Stimulated activated CD8-positive, alpha-beta memory T cell treated with anti-CD3 and anti-CD28 coated beads, Interleukin-7, amount 100 ng/mL, for 4 hours (primary cell): ENCODE data around the gene RNASE11.
"Not testable (repeated sequence)": the region's sequence is repeated elsewhere in the genome, so short reads cannot be mapped to it uniquely, and the experiment has no call there.

Experiments
- DNase-seq, 2 donors: peaks; one replicate each; pipeline ENCODE4 v3.0.0-alpha.2; 2020; ENCODE audit warnings: low read depth in 2 of 2

The RNASE11 gene

DNA sequence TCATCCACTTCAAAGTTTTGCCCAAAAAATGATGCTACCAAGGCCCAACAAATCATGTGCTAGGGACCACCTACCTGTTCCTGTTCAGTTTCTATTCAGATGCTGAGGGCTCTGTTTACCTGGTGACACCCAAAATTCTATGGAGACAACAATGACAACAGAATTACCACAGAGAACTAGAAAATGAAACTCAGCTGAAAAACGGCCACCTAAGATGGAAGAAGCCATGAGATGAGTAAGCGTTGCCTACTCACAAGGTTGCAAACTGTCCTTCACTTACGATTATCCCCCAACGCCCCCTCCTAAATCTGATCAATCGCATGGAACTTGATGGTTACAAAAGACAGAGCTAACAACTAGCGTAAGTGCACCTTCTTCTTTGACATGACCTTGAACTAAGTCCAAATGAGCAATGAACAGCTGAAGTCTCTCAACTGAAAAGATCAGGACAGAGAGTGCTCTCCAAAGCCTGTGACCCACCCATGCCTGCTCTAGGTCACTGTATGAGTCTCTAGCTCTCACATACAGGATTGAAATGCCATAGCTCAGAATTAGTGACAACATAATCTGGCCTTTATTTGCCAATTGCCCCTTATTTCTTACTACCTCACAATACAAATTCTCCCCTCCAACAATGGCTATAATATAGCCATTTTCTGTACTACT, at the start of gene RNASE11:
Gene RNASE11, minus strand, starts transcription at position 513 of the 666 bp plus-strand sequence.
- no peak for DNase-seq

DNA sequence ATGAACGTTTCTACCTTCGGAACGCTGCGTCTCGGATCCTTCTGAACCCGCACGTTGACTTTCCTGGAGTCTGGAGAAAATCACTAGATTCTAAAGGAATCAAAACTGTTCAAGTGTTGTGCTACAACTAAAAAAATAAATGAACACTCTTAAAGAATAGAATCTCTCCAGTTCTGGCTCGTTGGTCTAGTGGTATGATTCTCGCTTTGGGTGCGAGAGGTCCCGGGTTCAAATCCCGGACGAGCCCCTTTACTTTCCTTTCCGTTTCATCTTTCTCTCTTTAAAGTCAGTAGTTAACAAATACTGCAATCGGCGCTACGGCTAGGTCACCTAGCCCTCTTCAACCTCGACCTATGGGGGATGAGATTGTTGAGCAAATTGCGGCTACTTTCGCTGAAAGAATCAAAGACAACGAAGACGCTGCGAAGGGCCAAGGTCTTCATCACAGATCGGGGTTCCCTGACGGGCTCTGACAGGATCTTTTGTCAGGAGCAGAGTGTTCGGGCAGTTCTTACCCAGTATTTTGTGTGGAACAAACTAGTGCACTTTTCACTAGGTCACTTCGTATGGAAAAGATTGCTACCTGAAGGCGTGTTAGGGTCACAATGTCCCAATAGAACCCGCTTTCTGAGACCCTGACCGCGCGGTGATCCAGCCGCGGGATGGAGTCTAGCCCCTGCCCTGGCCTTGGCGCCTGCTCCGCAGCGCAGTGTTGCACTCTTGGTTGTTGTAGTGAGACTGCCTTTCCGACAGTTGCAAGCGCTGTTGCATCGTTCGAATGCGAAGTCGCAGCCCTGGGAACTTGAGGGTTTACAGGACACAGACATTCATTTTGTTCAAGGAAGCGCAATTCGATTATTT, 45.3 kb upstream of the RNASE11 start:
- DNase-seq: peak; percentile 39 to 40

DNA sequence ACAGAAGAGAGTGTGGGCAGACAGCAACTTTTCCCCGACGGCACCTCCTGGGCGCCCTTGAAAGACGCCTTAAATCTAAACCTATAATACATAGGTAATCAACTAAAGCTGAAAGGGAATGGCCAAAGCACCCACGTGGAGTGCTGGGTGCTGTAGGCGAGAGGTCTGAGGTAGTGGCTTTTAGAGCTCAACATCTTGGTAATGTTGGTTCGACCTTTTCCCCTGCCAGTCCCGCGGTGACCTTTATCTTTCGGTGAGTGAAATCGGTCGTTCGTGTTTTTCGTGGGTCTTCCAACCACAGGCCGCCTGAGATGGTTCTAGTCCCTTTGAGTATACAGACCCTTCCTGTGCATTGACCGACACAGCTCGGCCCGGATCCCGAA, 44.6 kb upstream of the RNASE11 start:
- DNase-seq: no peak

DNA sequence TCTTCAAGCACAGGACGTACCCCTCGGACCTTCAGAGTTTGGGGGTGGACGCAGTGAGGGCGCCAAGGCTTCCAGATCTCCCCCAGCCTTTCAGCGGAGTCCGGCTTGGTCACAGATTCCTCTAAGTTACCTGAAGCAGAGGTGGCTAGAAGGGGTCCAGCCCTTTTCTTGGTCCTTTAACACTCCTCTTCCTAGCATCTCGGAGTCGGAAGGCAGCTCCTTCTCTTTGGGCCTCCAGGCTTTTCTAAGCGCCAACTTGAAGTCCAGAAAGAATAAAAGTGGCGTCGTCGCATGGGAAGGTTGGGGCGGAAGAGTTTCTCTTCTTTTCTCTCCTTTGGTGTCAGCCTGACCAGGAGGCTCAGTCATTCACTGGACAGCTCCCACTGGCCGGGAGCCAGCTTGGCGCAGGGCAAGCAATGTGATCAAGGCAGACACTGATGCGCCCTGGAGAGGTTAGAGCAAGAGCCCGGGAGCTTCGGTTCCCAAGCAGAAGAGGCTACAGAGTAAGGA, 44.1 kb upstream of the RNASE11 start:
- DNase-seq: no peak

DNA sequence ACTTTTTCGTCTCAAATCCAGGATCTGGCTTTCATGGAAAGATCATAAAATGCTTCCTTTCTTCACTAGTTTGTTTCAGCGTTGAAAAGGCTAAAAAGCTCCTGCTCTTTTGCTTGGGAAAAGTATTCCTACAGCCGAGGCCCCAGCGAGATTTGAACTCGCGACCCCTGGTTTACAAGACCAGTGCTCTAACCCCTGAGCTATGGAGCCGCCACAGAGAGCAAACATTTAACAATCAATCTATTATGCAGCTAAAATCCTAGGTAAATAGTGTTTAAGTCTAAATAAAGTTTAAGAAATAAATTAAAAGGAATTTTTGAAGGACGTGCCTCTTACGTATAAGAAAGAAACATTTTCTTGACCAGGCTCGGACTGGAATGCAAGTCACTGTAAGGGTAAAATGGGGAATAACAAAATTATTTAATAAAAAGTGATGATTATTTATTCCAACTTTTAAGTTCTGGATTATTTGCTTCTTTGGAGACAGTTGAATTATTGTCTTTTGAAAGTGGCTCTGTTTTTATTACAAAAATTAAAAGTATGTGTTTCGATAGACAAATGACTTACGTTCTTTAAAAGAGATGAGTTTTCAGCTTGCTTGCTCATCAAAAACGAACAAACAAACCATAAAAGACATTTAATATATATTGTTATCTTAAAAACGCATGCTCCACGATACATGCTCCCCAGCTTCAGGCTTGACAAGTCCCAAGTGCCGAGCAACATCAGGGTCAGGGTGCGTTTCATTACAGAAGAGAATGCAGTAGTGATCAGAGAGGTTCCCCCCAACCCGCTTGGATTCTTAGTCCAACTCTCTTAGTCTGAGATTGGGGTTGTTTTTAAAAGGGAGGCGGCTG, 43.5 kb upstream of the RNASE11 start:
- DNase-seq: peak in 1 of 2 donors; percentile 35

DNA sequence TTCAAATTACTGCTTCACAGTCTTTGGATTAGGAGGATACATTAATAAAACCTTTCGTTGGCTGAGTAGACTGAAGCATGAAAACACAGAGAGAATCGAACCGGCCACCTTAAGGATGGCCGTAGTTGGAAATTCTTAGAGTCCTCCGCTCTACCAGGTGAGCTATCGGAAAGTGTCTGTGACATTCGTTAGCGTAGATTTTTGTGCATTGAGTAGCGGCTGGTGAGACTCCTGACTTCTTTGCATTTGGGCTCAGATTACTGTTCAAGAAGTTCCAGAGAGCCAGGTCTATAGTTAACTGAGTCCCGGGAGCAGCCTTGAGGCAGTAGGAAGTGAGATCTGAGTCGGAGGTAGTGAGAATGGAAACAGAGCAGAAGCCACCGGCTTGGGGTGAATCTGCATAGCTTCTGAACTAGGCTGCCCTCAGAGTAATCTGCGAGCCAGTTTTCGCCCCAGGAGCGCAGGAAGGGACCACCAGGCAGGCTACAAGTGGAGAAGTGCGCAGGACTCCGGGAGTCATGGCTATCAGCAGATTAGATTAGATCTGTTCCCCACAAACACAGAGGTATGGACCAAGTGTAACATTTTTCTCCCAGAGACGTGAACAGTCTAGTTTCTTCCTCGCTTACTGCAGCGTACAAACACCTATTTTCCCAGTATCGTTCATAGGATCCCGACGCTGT, 42.7 kb upstream of the RNASE11 start:
- DNase-seq: no peak

DNA sequence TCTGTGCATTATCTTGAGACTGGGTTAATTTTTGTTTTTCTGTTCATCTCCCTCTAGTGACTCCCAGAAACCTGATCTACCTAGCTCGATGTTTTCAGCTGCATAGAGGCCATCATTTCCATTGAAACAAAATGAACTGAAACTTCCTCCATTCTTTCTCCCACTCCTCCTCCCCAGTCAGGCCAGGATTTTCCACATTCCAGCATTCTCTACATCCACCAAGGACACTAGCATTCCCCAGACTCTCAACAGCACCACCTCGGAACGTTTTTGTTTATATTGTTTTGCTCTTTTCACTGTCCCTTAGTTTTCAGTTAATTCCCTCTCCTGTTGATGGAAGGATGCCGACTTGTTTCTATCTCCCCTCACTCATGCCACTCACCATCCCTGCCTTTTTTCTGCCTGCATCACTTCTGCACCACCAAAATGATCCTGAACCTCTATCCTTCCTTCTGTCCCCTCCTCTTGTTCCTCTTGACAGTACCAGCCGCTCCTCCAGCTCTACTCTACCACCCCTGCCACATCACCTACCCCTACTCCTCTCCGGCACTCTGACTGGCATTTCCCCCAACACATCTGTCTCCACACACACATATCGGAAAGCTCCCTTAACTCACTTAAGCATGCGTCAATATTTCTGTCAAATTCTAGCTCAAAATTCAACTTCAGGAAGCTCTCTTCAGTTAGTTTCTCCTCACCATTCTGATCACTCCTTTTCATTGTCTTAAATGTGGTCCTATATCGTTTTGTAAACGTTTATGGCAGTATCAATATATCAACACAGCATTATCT, 40.5 kb upstream of the RNASE11 start:
- DNase-seq: no peak

DNA sequence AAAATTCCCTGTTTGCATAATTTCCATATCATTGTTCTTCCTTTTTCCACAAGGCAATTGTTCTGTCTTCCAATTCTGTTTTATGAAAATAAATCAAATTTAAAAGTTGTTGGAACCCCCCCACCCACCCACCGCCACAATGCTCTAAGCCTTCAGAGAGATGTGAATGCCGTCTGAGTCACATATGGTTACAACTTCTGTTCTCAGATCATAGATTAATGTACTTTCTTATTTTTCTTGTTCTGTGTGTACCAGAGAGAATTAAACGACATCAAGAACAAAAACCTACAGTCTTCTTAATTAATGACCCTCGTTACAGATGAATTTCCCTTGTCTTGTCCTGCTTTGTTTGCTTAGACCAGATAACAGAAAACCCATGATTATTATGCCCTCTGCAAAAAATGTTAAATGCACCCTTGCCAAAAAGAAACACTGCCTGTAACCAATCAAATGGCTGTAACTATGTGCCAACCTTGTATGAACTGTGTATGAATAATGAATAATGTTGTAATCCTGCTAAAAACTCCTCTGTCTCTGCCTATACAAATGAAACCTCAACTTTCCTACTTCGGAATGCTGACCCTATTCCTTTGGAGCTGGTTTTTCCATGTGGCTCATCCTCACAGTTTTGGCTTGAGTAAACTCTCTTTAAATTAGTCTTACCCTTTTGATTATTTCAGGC, 39.7 kb upstream of the RNASE11 start:
- DNase-seq: no peak

DNA sequence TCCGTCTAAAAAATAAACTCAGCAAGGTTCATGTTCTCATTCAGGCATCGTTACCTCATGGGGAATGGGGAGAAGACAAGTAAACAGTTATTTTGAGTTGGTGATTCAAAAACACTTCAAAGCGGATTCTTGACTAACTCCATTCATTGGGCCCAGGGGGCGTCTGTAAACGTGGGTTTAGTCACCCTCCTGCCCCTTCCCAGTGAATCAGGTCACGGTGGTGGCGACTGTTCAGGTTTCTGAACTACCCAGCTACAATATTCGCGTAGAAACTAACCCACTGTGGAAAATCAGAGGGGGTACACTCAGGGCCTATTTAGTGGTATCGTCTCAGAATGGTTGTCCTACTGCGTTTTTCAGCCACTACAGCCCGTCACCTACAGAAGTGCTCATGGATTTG, 38.5 kb upstream of the RNASE11 start:
- no peak for DNase-seq

DNA sequence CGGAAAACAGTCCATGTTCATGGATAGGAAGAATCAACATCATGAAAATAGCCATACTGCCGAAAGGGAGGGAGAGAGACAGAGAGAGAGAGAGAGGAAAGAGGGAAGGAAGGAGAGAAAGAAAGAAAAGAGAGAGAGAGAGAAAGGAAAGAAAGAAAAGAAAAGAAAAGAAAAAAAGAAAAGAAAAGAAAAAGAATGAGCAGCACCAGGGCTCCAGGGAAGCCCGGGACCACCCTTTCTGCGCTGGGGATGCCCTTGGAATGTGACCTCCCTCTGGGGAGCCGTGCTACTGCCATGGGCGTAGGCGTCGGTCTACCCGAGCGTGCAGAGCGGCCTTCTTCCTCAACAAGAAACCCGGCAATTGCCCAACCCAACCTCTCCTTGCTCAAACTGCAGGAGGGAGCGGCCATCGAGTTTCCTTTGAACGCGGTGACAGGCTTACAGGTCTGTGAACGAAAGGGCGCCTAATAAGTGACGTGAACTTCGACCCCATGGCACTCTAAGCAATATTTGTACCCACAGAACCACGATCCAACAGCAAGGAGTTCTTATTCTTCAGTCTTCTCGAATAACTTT, 36.8 kb upstream of the RNASE11 start:
- no peak for DNase-seq

DNA sequence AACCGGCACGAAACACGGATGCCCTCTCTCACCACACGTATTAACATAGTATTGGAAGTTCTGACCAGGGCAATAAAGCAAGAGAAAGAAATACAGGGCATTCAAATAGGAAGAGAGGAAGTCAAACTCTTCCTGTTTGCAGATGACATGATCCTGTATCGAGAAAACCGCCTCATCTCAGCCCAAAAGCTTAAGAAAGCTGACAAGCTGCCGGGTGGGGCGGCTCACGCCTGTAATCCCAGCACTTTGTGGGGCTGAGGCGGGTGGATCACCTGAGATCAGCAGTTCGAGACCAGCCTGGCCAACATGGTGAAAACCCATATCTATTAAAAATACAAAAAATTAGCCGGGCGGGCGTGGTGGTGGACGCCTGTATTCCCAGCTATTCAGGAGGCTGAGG, 36.0 kb upstream of the RNASE11 start:
- DNase-seq: no peak

DNA sequence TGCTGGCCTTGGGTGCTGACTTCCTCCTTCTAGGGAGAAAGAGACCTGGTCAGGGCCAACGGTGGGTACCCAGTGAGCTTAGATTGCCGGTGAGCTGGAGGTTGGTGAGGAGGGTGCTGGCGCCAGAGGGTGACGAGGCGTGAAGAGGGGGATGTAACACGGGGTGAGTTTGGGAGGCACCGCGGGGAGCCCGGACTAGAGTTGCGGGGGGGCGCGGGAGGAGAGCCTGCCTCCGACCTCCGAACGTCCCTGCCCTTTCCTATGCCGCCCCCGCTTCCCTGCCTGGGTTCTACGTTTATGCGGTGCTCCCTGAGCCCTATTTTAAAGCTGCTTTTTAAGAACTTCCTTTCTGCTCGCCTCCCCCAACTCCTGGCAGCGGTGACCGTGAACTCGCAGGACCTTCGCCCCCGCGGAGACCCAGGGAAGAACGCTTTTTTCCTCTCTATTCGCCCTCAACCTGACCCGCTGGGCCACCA, 35.1 kb upstream of the RNASE11 start:
- DNase-seq: no peak

DNA sequence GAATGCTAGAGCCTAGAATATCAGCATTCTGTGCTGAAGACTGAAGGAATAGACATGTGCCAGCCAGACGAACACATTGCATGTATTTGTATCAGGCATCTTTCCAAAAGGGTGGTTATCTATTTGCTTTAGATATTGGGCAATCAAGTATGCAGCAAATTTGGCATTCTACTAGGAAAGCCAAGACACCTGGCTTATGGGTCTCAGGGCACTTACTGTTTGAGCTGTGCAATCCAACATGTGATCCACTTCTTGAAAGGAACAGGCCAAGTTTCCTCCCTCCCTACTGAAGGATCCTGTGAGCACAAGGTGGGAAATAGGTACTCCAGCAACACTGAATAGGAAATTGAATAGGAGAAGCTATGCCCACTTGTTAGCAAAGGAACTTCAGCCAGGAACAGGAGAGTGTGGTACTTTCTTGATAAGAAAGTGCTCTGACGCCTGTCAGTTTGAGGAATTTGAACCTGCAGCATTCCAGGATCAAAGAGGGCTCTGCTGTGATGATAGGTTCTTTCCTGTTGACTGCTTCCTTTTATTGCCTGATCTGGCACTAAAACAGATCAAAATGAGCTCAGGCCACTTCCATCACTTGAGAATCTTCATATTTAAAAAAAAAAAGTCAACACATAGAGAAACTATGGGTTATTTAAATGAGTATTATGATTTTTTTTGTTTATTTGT, 33.1 kb upstream of the RNASE11 start:
- no peak for DNase-seq

DNA sequence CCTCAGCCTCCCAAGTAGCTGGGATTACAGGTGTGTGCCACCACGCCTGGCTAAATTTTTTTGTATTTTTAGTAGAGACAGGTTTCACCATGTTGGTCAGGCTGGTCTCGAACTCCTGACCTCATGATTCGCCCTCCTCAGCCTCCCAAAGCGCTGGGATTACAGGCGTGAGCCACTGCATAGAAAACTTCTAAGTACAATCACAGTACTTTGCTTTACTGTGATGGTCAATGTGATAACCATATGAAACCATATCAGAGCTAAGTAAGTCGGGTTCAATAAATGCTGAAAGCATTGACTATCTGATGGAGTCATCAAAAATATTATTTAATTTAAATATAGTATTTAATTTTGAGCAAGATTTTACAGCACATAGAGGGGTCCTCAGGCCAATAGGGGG, 31.9 kb upstream of the RNASE11 start:
- not testable (repeated sequence) for DNase-seq

DNA sequence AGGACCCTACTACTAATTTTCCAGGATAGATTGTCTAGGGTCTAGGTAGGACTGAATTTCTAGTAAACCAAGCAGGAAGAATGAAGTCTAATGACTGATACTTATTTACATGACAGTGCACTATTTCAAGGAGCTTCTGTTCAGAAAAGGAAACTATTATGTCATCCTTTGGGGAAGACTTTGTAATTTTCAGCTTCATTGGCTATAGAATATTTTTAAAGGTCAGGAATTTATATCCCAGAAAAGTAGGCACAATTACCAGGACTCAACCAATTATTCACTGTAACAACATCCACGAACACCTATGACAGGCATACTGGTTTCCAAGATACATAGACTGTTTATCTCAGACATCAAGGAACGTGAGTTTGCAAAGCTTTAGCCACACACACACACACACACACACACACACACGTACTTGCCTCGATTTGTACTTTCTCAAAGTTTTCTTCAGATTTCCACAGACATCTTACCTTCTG, 30.5 kb upstream of the RNASE11 start:
- no peak for DNase-seq

DNA sequence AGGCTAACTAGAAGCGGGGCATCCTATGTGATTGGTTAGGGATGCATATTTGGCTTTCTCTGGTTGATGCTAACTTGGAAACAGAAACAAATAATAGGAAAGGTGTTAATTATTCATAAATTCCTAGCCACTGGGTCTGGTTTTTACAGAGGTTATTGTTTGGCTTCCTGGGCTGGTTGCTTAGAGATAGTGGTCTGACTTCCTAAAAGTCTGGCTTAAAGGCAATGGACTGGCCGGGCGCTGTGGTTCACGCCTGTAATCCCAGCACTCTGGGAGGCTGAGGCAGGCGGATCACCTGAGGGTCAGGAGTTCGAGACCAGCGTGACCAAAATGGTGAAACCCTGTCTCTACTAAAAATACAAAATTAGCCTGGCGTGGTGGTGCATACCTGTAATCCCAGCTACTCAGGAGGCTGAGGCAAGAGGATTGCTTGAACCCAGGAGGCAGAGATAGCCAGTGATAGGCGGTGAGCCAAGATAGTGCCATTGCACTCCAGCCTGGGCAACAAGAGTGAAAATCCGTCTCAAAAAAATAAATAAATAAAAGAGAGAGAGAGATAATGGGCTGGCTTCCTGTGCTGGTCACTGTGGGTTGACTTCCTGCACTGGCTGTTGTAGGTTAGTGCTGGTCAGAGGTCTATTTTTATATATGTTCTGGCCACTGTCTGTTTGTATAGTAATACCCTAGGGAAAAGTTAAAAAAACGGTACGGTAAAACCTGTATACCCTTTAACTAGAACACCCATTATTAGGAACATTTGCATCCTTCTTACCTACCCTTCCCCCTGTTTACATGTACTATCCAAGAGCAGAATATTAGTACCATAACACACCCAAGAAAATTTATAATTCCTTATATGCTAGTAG, 29.6 kb upstream of the RNASE11 start:
- DNase-seq: no peak

DNA sequence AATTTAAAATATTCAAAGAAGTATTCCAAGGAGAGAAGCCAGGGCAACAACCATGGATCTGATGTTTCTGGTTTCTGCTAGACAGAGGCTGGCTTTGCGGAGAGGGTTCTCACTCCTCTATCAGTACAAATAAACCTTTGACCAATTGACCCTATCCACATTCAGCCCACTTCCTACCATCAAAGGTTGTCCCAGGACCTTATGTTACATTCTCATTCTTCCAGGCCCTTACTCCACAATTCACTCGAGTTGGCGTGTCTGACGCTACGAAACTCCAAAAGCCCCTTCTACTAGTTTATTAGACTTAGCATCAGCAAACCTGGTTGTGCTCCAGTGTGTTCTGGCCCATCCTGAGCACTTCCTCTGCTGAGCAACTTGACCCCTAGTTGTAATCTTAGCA, 28.2 kb upstream of the RNASE11 start:
- DNase-seq: no peak
